Stimulated activated CD8-positive, alpha-beta memory T cell treated with anti-CD3 and anti-CD28 coated beads, Interleukin-7, amount 100 ng/mL, for 4 hours (primary cell): ENCODE data around the gene GP1BA.

ENCODE experiments used
- DNase-seq, 2 donors: peaks; one replicate each; pipeline ENCODE4 v3.0.0-alpha.2; 2020; ENCODE audit warnings: low read depth in 2 of 2

Gene GP1BA

DNA sequence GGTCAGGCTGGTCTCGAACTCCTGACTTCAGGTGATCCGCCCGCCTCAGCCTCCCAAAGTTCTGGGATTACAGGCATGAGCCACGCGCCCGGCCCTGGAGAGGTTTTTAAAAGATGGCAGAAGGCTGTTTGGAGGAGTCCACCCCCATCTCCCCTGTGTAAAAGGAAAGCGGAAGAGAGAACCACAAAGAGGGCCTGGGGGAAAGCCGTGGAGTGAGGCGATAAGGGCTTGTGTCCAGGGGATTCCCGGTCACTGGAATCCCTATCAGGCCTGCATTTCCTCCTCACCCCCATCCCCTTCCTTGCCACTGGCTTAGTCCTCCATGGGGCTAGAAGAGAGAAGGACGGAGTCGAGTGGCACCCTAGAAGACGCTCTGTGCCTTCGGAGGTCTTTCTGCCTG lies at the start of gene GP1BA:
GP1BA (plus strand) TSS at position 315 of the 400 bp plus-strand sequence. CDS start 328 bp downstream, outside the sequence.
- no peak for DNase-seq

- DNase-seq = no peak
These were observed 47.6 kb upstream of the GP1BA start for GRCh38 chr17:4884489-4884888.

GRCh38 chr17:4886830-4887229 lies 45.2 kb upstream of the GP1BA start:
- DNase-seq = no peak

DNA sequence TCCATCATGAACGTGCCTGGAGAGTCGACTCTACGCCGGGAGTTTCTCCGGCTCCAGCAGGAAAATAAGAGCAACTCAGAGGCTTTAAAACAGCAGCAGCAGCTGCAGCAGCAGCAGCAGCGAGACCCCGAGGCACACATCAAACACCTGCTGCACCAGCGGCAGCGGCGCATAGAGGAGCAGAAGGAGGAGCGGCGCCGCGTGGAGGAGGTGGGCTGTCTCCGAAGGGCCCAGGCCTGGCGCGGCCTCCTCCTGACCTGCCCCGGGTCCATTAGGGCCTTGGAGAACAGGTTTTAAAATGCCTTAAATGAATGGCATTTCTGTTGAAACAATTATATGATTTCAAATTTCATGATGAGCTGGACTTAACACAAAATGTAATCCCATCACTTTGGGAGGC lies 44.5 kb upstream of the GP1BA start:
- no peak for DNase-seq

GRCh38 chr17:4891411-4892410 lies 40.4 kb upstream of the GP1BA start:
- no peak for DNase-seq

GRCh38 chr17:4892499-4893221 lies 39.4 kb upstream of the GP1BA start:
- DNase-seq = no peak

GRCh38 chr17:4893272-4893671 lies 38.8 kb upstream of the GP1BA start:
- DNase-seq = no peak

DNA sequence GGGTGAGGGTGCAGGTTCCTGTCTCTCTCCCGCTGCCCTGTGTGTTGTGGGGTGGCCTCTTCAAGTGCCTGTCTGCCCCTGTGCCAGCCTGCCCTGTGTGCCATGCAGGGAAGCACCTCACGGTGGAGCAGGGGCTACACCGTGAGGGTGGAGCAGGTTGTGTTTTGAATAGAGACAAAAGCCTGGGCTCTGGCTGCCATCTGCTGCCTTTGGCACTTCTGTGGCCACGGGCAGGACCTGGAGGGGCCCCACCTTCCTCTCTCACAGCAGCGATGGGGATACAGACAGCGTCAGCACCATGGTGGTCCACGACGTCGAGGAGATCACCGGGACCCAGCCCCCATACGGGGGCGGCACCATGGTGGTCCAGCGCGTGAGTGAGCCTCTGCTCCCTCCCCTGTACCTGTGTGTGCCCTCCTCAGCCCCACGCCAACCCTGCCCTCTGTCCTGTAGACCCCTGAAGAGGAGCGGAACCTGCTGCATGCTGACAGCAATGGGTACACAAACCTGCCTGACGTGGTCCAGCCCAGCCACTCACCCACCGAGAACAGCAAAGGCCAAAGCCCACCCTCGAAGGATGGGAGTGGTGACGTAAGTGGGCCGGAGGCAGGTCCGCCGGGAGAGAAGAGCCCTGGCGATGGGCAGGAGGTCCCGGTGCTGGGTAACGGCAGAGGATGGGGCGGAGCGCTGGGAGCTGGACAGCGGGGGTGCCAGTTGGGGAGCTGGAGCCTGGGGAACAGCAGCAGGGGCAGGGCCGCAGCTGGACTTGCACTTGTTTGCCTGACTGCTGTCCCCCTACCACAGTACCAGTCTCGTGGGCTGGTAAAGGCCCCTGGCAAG lies 38.1 kb upstream of the GP1BA start:
- no peak for DNase-seq

- no peak for DNase-seq
These were observed 37.0 kb upstream of the GP1BA start for GRCh38 chr17:4895121-4895520.

GRCh38 chr17:4895657-4896331 lies 36.3 kb upstream of the GP1BA start:
- no peak for DNase-seq

GRCh38 chr17:4896332-4897197 lies 35.5 kb upstream of the GP1BA start:
- no peak for DNase-seq

DNA sequence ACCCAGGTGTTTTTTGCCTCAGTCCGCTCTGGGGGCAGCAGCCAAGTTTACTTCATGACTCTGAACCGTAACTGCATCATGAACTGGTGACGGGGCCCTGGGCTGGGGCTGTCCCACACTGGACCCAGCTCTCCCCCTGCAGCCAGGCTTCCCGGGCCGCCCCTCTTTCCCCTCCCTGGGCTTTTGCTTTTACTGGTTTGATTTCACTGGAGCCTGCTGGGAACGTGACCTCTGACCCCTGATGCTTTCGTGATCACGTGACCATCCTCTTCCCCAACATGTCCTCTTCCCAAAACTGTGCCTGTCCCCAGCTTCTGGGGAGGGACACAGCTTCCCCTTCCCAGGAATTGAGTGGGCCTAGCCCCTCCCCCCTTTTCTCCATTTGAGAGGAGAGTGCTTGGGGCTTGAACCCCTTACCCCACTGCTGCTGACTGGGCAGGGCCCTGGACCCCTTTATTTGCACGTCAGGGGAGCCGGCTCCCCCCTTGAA lies 34.8 kb upstream of the GP1BA start:
- no peak for DNase-seq

- DNase-seq = no peak
These were observed 34.3 kb upstream of the GP1BA start for GRCh38 chr17:4897785-4898184.

GRCh38 chr17:4898351-4898750 lies 33.7 kb upstream of the GP1BA start:
- DNase-seq = no peak

GRCh38 chr17:4898927-4899326 lies 33.1 kb upstream of the GP1BA start:
- DNase-seq = no peak

GRCh38 chr17:4899341-4900230 lies 32.5 kb upstream of the GP1BA start, which contains the start of gene C17orf107:
C17orf107 (plus strand) TSS chr17:4899536; CDS start chr17:4899763, 227 bp downstream.
- peak; percentile 94 to 96 for DNase-seq

DNA sequence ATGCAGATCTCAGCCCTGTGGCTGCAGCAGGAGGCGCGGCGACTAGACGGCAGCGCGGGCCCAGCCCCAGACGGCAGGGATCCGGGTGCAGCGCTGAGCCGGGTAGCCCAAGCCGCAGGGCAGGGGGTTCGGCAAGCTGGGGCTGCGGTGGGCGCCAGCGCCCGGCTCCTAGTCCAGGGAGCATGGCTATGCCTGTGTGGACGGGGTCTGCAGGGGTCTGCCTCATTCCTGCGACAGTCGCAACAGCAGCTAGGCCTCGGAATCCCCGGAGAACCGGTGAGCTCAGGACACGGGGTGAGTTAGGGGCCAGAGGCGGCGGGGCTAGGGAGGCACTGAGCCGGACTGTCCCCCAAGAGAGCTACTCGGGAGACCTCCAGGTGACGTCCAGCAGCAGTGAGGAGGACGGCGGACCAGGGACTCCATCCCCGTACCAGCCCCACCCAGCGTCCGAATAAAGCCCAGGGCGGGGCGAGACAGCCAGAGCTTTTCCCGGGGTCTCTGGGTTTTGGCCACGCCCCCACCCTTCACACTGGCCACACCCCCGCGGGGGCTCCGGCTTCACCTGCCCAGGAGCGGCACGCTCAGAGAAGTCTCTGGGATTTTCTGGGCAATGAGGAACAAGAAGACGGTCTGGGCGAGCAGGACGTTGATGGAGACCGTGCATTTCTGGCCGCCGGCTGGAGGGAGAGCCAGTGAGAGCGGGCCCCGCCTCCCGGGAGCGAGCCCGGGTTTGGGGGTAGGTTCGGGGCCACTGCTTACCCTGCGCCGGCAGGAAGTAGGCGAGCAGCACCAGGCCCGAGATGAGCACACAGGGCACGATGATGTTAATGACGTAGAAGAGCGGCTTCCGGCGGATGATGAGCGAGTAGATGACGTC lies 31.6 kb upstream of the GP1BA start:
- peak; percentile 13 to 47 for DNase-seq

DNA sequence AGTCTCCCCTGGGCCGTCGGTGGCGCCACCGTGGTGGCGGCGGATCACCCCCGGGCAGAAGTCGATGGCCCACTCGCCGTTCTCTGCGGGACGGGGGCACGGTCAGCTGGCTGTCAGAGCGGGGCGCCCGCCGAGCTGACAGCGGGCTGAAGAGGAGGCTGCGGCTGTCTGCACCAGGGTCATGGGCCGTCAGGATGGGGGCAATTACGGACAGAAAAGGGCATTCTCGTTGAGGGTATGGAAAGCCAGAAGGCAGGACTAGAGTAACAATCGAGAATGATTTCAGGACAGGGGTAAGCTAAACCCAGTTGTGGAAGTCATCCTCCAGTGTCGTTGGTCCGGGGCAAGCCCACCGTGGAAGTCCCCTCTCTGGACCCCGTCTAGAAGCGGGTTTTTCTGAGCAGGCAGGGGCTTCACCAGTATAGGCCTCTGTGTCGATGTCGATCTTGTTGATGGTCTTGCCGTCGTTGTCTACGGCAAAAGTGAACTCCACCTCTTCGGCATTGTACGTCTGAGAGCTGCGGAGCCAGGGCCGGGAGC lies 30.9 kb upstream of the GP1BA start:
- no peak for DNase-seq
